ENCODE data around the gene TCIRG1. TPM values are rescaled to one million over a fixed set of nuclear protein-coding genes. Genes with fewer than 3 reads are reported as not detected.
A peak's percentile ranks its signal among the peaks of the same experiment; 100 is the strongest.

The TCIRG1 gene
- total RNA-seq, 1 donor from 2014 or later: 152 TPM

GRCh38 chr11:67998150-67999045 is 40.4 kb upstream of the TCIRG1 start:
- Mint-ChIP-seq H3K9me3 (no peaks in the 10 kb centered on the region), H3K36me3 (ENCODE audit: low read depth) (peaks cover 12% of the 10 kb centered on the region), H3K27me3 (ENCODE audit: insufficient read depth) (no peaks in the 10 kb centered on the region), H3K4me1 (ENCODE audit: low read depth) (peaks cover 36% of the 10 kb centered on the region), H3K27ac (peak overlapping the region; percentile 45), H3K4me3 (no peak overlapping the region)
- intact Hi-C loops (cut with micrococcal nuclease): no loop called here
- no peak for DNase-seq (ENCODE audit: low spot score)

DNA sequence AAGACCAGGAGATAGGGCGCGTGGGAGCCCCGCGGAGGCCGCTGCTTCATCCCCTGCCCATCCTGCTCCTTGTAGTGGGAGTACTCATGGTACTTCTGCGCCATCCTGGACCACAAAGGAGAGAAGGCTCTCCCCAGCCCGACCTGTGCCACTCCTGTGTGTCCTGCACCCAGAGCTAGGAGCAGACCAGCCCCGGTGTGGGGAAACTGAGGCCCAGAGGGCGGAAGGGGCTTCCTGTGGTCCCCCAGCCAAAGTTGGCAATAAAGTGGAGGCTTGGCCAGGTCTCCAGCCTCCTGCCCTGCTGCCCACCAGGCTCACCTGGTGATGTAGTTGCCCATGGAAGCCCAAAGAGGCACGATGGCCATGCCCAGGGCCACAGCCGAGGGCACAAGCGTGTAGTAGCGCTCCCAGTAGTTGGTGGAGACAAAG is 39.6 kb upstream of the TCIRG1 start:
- intact Hi-C loops (cut with micrococcal nuclease): no loop called here
- H3K36me3 Mint-ChIP-seq (ENCODE audit: low read depth): peaks cover 8% of the 10 kb centered on the region
- no peak overlapping the region for H3K27ac Mint-ChIP-seq
- no peaks in the 10 kb centered on the region for H3K9me3 Mint-ChIP-seq
- H3K4me3 Mint-ChIP-seq: no peak overlapping the region
- H3K27me3 Mint-ChIP-seq (ENCODE audit: insufficient read depth): no peaks in the 10 kb centered on the region
- H3K4me1 Mint-ChIP-seq (ENCODE audit: low read depth): peaks cover 33% of the 10 kb centered on the region
- no peak for DNase-seq (ENCODE audit: low spot score)

- H3K9me3 Mint-ChIP-seq: no peaks in the 10 kb centered on the region
- no peak for DNase-seq (ENCODE audit: low spot score)
- no peak overlapping the region for H3K4me3 Mint-ChIP-seq
- peaks cover 6% of the 10 kb centered on the region for H3K36me3 Mint-ChIP-seq (ENCODE audit: low read depth)
- no peak overlapping the region for H3K27ac Mint-ChIP-seq
- H3K4me1 Mint-ChIP-seq (ENCODE audit: low read depth): peaks cover 35% of the 10 kb centered on the region
- H3K27me3 Mint-ChIP-seq (ENCODE audit: insufficient read depth): no peaks in the 10 kb centered on the region
- intact Hi-C loops (cut with micrococcal nuclease): no loop called here
Measured at GRCh38 chr11:67999704-68000103, 39.1 kb upstream of the TCIRG1 start.

DNA sequence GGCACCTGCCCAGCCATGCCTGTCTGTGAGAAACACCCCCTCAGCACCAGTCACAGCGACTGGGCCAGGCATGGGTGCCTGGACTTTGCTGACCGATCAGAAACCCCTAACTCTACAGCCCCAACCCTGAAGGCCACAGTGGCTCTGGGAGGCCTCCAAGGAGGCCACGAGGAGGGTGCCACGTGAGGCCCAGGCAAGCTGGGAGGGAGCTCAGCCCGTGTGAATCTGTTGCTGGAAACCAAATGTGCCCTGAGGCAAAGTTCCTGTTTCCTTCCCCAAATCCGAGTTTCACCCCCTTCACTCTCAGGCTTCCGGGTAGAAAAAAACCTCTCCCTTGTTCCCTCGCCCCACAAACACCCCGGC is 36.3 kb upstream of the TCIRG1 start:
- H3K36me3 Mint-ChIP-seq (ENCODE audit: low read depth): no peaks in the 10 kb centered on the region
- no peaks in the 10 kb centered on the region for H3K9me3 Mint-ChIP-seq
- H3K4me1 Mint-ChIP-seq (ENCODE audit: low read depth): peaks cover 29% of the 10 kb centered on the region
- no peak for DNase-seq (ENCODE audit: low spot score)
- no peaks in the 10 kb centered on the region for H3K27me3 Mint-ChIP-seq (ENCODE audit: insufficient read depth)
- no peak overlapping the region for H3K27ac Mint-ChIP-seq
- intact Hi-C loops (cut with micrococcal nuclease): no loop called here
- peak overlapping the region; percentile 85 for H3K4me3 Mint-ChIP-seq

DNA sequence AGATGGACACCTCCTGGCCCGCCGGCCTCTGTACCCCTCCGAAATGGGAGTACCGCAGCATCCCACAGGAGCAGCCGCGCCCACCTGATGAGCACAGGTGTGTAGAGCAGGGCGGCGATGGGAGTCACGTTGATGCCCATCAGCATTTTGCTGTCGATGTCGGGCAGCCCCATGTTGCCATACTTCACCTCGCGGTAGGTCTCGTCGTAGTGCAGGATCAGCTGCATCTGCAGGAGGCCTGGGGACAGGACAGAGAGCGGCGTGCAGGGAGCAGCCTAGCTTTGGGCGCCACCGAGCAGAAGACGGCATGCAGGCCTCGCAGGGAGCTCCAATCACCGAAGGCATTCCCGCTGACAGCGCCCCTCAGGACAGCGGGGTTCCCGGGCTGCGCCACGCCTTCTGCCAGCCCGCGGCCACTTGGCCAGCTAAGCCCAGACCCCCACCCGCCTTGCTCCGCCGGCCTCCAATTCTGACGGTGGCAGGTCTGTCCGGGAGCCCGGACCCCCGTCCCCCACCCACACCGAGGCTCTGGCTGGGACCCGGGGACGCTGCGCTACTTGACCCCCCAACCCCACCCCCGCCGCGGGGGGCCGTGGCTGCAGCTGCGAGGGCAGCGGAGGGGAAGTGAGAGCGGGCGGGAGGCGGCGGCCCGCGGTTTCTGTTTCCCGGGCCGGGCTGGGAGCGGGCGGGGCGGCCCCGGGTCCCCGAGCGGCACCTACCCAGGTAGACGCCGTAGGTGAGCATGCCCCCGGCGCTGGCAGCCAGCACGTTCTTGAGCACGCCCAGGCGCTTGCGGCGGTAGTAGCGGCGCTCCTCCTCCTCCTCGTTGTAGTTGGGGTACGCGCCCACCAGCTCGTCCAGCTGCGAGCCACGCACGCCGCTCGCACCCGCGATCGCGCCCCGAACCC is 35.6 kb upstream of the TCIRG1 start:
- peaks cover 27% of the 10 kb centered on the region for H3K4me1 Mint-ChIP-seq (ENCODE audit: low read depth)
- intact Hi-C loops (cut with micrococcal nuclease): no loop called here
- peak overlapping the region; percentile 75 for H3K27ac Mint-ChIP-seq
- no peaks in the 10 kb centered on the region for H3K36me3 Mint-ChIP-seq (ENCODE audit: low read depth)
- no peaks in the 10 kb centered on the region for H3K9me3 Mint-ChIP-seq
- H3K4me3 Mint-ChIP-seq: peak overlapping the region; percentile 85
- no peaks in the 10 kb centered on the region for H3K27me3 Mint-ChIP-seq (ENCODE audit: insufficient read depth)
- peak; percentile 30 for DNase-seq (ENCODE audit: low spot score)

DNA sequence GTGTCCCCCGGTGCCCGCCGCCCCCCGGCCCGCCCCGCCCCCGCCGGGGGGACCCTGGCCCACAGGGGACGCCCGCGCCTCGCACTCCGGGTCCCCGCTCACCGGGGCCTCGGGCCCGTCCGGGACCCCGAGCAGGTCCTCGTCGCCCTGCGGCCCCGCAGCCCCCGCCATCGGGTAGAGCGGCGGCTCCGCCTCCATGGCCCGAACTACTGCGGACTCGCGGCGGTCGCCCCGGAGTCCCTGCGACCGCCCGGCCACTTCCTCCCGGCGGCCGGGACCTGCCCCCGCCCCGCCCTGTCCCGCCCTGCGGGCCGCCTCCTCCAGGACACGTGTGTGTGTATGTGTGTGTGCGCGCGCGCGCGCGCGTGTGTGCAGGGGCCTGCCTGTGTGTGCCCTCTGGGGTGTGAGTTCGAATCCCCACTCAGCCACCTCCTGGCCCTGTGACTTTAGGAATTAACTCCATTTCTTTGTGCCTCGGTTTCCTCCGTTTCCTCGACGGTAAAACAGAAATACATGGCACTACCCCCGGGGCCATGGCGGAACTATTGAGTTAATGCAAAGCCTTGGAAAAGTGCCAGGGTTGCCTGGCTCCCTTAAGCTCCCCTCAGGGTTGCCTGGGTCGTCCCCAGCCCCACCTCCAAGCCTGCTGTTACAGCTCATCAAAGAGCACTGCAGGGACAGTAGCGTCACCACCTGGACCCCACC is 34.8 kb upstream of the TCIRG1 start, which contains the start of gene UNC93B1:
UNC93B1 (minus strand) TSS at position 252 of the 705 bp plus-strand sequence; CDS start at position 198, 54 bp downstream.
- H3K27me3 Mint-ChIP-seq (ENCODE audit: insufficient read depth): no peaks in the 10 kb centered on the region
- DNase-seq (ENCODE audit: low spot score): peak; percentile 81
- peaks cover 27% of the 10 kb centered on the region for H3K4me1 Mint-ChIP-seq (ENCODE audit: low read depth)
- H3K27ac Mint-ChIP-seq: peak within 1 kb of the TSS; percentile 82
- H3K36me3 Mint-ChIP-seq (ENCODE audit: low read depth): no peaks in the 10 kb centered on the region
- peak within 1 kb of the TSS; percentile 85 for H3K4me3 Mint-ChIP-seq
- H3K9me3 Mint-ChIP-seq: no peaks in the 10 kb centered on the region
- intact Hi-C loops (cut with micrococcal nuclease): loop anchor here (1.0 to 2.0 kb wide), 4 partner anchors 8 to 211 kb away; partner anchors contain the start of gene NDUFS8

GRCh38 chr11:68004551-68005335 is 34.1 kb upstream of the TCIRG1 start:
- H3K36me3 Mint-ChIP-seq (ENCODE audit: low read depth): no peaks in the 10 kb centered on the region
- intact Hi-C loops (cut with micrococcal nuclease): loop anchor here (1.0 to 2.0 kb wide), 4 partner anchors 8 to 210 kb away; partner anchors contain the start of gene NDUFS8
- peak overlapping the region; percentile 85 for H3K4me3 Mint-ChIP-seq
- no peaks in the 10 kb centered on the region for H3K9me3 Mint-ChIP-seq
- peak overlapping the region; percentile 82 for H3K27ac Mint-ChIP-seq
- no peak for DNase-seq (ENCODE audit: low spot score)
- H3K4me1 Mint-ChIP-seq (ENCODE audit: low read depth): peaks cover 33% of the 10 kb centered on the region
- H3K27me3 Mint-ChIP-seq (ENCODE audit: insufficient read depth): no peaks in the 10 kb centered on the region

DNA sequence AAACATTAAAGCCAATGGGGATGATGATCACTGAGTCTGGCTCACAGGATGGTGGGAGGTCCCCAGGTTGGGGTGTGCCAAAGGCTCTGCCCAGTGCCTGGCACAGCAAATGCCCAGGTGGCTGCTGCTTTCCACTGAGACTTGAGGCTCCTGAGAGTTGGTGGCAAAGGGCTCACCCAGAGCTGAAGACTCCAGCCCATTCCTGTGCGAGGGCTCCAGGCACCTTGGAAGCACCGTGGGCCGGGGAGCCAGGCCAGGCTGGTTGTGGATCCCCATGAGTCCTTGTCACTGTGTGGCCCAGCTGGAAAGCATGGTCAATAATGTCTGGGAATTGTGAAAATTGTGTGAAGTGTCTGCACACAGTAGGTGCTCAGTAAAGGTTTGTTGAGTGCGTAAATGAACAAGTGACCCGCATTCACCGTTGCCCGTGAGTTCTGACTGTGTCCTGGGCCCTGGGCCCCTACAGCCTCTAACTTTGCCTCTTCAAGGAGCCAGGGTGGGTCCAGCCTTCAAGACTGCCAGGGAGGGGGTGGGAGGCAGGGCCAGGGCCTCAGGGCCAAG is 32.1 kb upstream of the TCIRG1 start:
- H3K4me3 Mint-ChIP-seq: no peak overlapping the region
- intact Hi-C loops (cut with micrococcal nuclease): no loop called here
- no peaks in the 10 kb centered on the region for H3K27me3 Mint-ChIP-seq (ENCODE audit: insufficient read depth)
- H3K36me3 Mint-ChIP-seq (ENCODE audit: low read depth): no peaks in the 10 kb centered on the region
- peaks cover 33% of the 10 kb centered on the region for H3K4me1 Mint-ChIP-seq (ENCODE audit: low read depth)
- H3K9me3 Mint-ChIP-seq: no peaks in the 10 kb centered on the region
- H3K27ac Mint-ChIP-seq: no peak overlapping the region
- DNase-seq (ENCODE audit: low spot score): no peak

DNA sequence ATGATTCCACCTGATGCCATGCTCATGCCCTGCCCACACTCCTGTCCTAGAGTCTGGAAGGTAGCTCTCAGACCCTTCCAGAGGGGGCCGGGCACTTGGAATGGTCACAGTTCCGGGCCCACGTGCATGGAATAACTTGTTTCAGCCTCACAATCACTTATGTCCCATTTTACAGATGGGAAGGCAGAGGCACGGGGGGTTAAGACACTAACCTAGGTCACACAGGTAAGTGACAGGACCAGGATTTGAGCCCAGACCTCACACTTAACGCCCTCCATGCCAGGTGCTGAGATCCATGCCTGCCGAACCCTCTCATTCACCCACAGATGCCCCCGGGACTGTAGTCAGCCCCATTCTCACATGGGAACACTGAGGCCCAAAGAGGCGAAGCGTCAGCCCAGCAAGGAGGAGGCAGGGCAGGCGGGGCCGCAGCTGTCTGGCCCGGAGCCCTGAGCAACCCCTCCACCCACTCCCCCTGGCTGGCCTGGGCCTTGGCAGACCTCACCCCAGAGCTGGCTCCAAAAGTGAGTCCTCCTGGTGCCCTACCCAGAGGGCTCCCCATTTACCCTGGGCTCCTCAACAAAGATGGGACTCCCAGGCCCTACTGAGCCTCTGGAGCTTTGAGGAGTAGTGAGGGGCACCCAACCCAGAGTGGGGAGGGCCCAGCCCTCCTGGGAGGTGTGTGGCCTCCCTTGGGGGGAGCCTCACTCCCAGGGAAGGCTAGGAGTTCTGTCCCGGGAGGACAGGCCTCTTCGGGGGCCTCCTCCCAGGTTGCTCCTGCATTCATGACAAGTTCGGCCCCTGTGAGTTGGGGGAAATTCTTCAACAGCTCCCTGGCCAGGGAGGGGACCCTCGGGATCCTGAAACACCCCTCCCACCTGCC is 31.1 kb upstream of the TCIRG1 start:
- no peaks in the 10 kb centered on the region for H3K36me3 Mint-ChIP-seq (ENCODE audit: low read depth)
- H3K4me3 Mint-ChIP-seq: no peak overlapping the region
- H3K4me1 Mint-ChIP-seq (ENCODE audit: low read depth): peaks cover 24% of the 10 kb centered on the region
- H3K9me3 Mint-ChIP-seq: no peaks in the 10 kb centered on the region
- intact Hi-C loops (cut with micrococcal nuclease): no loop called here
- no peak for DNase-seq (ENCODE audit: low spot score)
- H3K27ac Mint-ChIP-seq: no peak overlapping the region
- no peaks in the 10 kb centered on the region for H3K27me3 Mint-ChIP-seq (ENCODE audit: insufficient read depth)

DNA sequence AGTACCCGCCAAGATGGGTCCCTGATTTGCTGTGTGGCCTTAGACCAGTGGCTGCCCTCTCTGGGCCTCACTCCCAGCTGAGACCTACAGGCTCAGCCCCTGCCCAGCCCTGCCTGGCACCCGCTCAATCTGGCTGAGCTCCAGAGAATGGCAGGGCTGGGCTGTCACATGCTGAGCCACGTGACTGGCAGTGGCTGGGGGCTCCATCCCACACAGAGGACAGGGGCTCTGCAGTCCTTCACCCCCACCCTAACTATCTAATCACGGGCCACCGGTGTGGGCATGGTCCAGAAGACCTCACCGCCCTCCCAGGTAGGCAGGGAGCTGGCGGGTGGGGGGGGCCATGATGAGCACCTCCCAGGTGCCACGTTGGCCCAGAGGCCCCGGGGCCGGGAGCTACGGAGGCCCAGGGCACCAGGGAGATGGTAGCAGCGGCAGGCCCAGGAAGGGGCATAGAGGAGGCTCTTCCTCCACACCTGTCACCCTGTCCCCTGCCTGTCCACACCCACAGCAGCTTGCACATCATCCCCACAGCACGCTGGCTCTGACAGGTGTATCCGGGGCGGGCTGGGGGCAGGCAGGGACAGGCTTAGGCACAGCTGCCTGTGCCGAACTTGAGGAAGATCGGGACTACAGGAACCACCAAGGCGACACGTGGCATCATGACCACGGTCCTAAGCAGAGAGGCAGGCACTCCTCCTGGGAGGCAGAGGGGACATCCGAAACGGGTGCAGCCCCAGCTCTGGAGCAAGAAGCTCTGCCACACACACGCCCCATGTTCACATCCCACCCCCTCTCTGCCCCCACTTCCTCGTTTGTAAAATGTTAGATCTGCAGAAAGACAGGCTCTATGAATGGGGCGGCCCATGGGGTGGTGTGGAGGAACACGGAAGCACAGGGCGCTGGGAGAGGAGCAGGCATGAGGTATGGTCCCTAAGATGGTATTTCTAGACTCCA is 30.2 kb upstream of the TCIRG1 start:
- DNase-seq (ENCODE audit: low spot score): no peak
- H3K4me3 Mint-ChIP-seq: no peak overlapping the region
- H3K27me3 Mint-ChIP-seq (ENCODE audit: insufficient read depth): no peaks in the 10 kb centered on the region
- peaks cover 21% of the 10 kb centered on the region for H3K4me1 Mint-ChIP-seq (ENCODE audit: low read depth)
- intact Hi-C loops (cut with micrococcal nuclease): loop anchor here (1.0 kb wide), 1 partner anchor 198 kb away; no protein-coding TSS in a partner anchor
- H3K9me3 Mint-ChIP-seq: no peaks in the 10 kb centered on the region
- no peak overlapping the region for H3K27ac Mint-ChIP-seq
- H3K36me3 Mint-ChIP-seq (ENCODE audit: low read depth): no peaks in the 10 kb centered on the region

Measured in activated T-helper 1 cell treated with anti-CD3 and anti-CD28 coated beads, Interleukin-12 subunit alpha, Interleukin-12 subunit beta, Interleukin-2, Interleukin-4 antibody, amounts not matched to agents 30 ng/mL and 10 ng/mL and 1 ng/mL, durations not matched to agents 14 hours and 24 hours and 36 hours (primary cell).